Small intestine (tissue), 7 donors: ENCODE results near the gene MRPS5. TPM values are rescaled to one million over a fixed set of nuclear protein-coding genes. Genes with fewer than 3 reads are reported as not detected.
A peak's percentile ranks its signal among the peaks of the same experiment; 100 is the strongest.

Source experiments
- DNase-seq, 2 donors: peaks; one replicate each; pipeline versions ENCODE4 v3.0.0 to v3.0.0-alpha.2; 2013
- FAIRE-seq: peaks from 2 replicates; lab custom pipeline; 2012; peaks lifted over from hg19 to GRCh38; lab: Jason Lieb, UNC
- H3K27ac ChIP-seq, 3 donors: one replicate each; pipeline ENCODE4 v1.5.1; 2013; ENCODE audit warnings: low read length in 2 of 3, mild to moderate bottlenecking in 2 of 3, control low read depth in 1 of 3, inconsistent platforms in 1 of 3, low read depth in 1 of 3, moderate library complexity in 1 of 3
- H3K27me3 ChIP-seq, 3 donors: one replicate each; pipeline ENCODE4 v1.6.1; 2013; ENCODE audit warnings: low read length in 3 of 3, inconsistent platforms in 1 of 3; ENCODE audit not compliant: control insufficient read depth in 3 of 3, insufficient read depth in 3 of 3
- H3K36me3 ChIP-seq, 3 donors: one replicate each; pipeline ENCODE4 v1.6.1; 2013; ENCODE audit warnings: low read length in 3 of 3, inconsistent platforms in 1 of 3, low read depth in 1 of 3, mild to moderate bottlenecking in 1 of 3, moderate library complexity in 1 of 3; ENCODE audit not compliant: control insufficient read depth in 3 of 3, insufficient read depth in 2 of 3
- H3K4me1 ChIP-seq, 3 donors: one replicate each; pipeline ENCODE4 v1.6.1; 2013; ENCODE audit warnings: low read length in 2 of 3, inconsistent platforms in 1 of 3, low read depth in 1 of 3, mild to moderate bottlenecking in 1 of 3, moderate library complexity in 1 of 3; ENCODE audit not compliant: control insufficient read depth in 3 of 3, insufficient read depth in 2 of 3
- H3K4me3 ChIP-seq, 3 donors: one replicate each; pipeline ENCODE4 v1.5.1; 2013; ENCODE audit warnings: low read length in 3 of 3, control low read depth in 1 of 3, inconsistent platforms in 1 of 3, low read depth in 1 of 3, mild to moderate bottlenecking in 1 of 3, moderate library complexity in 1 of 3
- H3K9me3 ChIP-seq, 2 donors: one replicate each; pipeline ENCODE4 v1.6.1; 2013; ENCODE audit warnings: low read depth in 1 of 2, low read length in 1 of 2; ENCODE audit not compliant: control insufficient read depth in 2 of 2, insufficient read depth in 1 of 2
- WGBS, 3 donors: extraction: QIAGEN DNeasy Blood & Tissue Kit; methylation state at CpG; one replicate each; pipeline ENCODE4 v1.1.7; 2013; 5-methylcytosine and 5-hydroxymethylcytosine counted together
- polyA plus RNA-seq, 4 donors: library from polyadenylated mRNA; stranded (reverse) in 3 of 4; unstranded in 1 of 4; fragments of 200-250 nt in 3 of 4; fragments of 120-200 nt in 1 of 4; gene quantifications; one replicate each; pipeline versions ENCODE4 v1.2.1 to v1.2.3, GENCODE V29; 2013
- donor health status: healthy with polysubstance abuse.
- donor health status: control.
- donor health status: control.
- donor health status: Bipolar disorder and iron deficiency.
- donor health status: healthy.

MRPS5 gene
- polyA plus RNA-seq, 4 donors: 42.9 to 104 (median 92.8) TPM

DNA sequence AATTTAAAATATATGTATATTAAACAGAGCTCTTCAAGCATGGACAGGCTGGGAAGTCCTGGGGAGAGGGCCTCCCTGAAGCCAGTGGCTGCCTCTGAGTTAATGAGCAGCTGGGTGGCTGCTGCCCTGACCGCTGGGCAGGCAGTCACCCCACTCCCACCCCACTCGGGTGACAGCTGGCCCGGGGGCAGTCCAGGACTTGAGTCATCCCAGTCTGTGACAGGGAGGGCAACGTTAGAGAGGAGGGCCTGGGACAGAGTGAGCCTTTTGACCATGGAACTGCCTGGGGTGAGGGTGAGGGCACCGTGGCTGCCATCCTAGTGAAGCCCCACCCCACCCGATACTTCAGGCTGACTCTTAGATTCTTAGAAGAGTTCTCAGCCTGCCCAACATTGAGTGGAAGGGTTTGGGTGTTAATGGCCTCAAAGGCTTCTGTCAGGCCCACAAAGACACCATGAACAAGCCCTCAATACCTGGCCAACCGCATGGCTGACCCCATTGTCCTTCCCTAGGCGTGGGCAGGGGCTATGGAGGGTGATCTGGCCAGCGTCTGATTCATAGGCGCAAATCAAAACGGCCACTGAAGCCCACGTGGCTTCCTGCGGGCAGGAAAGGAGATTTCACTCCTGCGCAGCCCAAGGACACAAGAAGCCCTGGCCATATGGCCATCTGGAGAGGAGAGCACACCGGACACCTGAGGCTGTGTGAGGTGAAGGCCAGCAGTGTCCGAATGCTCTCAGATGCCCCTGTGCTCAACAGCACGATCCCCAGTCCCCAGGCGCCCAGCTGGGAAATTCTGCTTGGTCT lies 47.5 kb downstream of the MRPS5 start:
- Histone ChIP-seq H3K36me3 (no peaks in the 10 kb centered on the region), H3K27ac (peak overlapping the region in 1 of 3 donors; percentile 54), H3K27me3 (peaks cover 0 to 35% (median 0%) of the 10 kb centered on the region in 3 donors), H3K4me1 (no peaks in the 10 kb centered on the region), H3K9me3 (no peaks in the 10 kb centered on the region), H3K4me3 (no peak overlapping the region)
- no peak for FAIRE-seq
- 68 to 75% (median 72%) methylated on average over 18 of the region's 18 CpGs for WGBS, 3 donors
- DNase-seq: no peak

DNA sequence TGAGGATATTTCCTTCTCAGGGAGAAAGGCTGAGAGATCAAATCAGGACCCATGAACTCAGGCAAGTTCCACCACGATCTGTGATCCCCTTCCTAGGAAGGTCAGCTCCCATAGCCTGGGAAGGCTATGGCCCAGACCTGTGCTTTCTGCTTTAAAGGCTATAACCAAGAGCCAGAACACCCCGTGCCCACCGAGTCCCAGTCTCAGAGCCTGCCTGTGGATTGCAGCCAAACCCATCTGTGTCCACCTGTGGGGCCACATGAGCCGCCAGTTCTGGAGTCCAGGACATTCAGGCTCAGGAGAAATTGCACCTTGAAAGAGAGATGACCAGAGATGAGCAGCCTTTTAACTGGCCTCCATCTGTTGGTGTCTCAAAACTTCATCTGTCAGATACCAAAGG lies 49.2 kb downstream of the MRPS5 start:
- 63 to 78% (median 74%) methylated on average over 4 of the region's 4 CpGs for WGBS, 3 donors
- DNase-seq: no peak
- H3K27me3 ChIP-seq: peaks cover 0 to 21% (median 0%) of the 10 kb centered on the region in 3 donors

DNA sequence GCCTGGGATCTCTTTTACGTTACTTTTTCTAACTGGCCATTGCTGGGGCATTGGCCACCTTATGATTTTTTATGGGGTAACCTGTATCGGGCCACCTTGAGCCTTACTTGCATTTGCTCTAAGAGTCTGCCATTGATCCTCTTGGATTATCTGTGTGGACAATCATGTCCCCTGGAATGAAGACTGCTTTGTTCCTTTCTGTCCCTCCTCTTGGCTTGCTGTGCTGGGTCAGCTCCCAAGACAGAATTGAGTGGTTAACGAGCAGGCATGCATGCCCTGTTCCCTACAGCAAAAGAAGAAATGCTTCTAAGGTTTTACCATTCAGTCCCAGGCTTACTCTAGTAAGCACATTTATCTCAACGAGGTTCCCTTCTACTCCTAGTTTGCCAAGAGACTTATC lies 49.8 kb downstream of the MRPS5 start:
- H3K27me3 ChIP-seq: peaks cover 0 to 20% (median 0%) of the 10 kb centered on the region in 3 donors
- FAIRE-seq: no peak
- WGBS, 3 donors: 60 to 75% (median 61%) methylated on average over 4 of the region's 4 CpGs

More for the DNA sequence above, 49.2 kb downstream of the MRPS5 start:
- no peaks in the 10 kb centered on the region for H3K36me3 ChIP-seq
- no peaks in the 10 kb centered on the region for H3K9me3 ChIP-seq
- H3K4me3 ChIP-seq: no peak overlapping the region
- no peak for FAIRE-seq
- no peaks in the 10 kb centered on the region for H3K4me1 ChIP-seq
- no peak overlapping the region for H3K27ac ChIP-seq

DNA sequence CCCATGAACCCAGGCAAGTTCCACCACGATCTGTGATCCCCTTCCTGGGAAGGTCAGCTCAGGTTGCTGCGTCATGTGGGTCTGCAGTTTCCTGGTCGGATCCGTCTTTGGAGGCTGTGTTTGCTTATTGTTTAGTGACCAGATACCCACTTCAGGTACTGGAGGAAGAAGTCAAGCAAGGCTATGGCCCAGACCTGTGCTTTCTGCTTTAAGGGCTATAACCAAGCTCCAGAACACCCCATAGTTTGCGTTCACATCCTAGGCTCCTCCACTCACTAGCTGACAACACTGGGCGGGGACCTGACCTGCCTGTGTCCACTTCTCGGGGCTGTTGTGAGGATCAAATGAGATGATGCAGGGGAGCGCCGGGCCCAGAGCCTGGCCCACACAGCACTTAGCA lies 52.1 kb downstream of the MRPS5 start:
- DNase-seq (no peak), FAIRE-seq (no peak)
- Histone ChIP-seq H3K4me1 (no peaks in the 10 kb centered on the region), H3K27me3 (peaks cover 0 to 9% (median 0%) of the 10 kb centered on the region in 3 donors), H3K4me3 (no peak overlapping the region), H3K27ac (no peak overlapping the region), H3K36me3 (no peaks in the 10 kb centered on the region), H3K9me3 (no peaks in the 10 kb centered on the region)
- WGBS, 3 donors: 61 to 68% (median 62%) methylated on average over 9 of the region's 9 CpGs

More for the DNA sequence above, 49.8 kb downstream of the MRPS5 start:
- no peak overlapping the region for H3K4me3 ChIP-seq
- no peak for DNase-seq
- no peak overlapping the region for H3K27ac ChIP-seq
- H3K36me3 ChIP-seq: no peaks in the 10 kb centered on the region
- no peaks in the 10 kb centered on the region for H3K4me1 ChIP-seq
- no peaks in the 10 kb centered on the region for H3K9me3 ChIP-seq

DNA sequence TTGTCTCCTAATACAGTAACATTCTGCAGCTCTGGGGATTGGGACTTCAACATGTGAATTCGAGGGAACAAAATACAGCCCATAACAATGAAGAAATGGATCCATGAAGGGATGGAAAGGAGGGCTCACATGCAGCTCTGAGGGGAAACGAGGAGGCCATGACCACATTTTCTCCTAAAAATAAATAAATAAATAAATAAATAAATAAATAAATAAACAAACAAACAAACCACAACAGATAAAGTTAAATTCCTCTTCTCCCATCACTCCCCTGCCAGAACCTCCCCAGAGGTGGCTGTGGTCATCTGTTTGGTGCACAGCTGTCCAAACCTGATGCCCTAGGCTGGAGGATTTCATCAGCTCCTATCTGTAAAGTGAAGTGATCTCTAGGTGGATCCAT lies 53.4 kb downstream of the MRPS5 start:
- H3K9me3 ChIP-seq: no peaks in the 10 kb centered on the region
- WGBS, 3 donors: 60 to 77% (median 63%) methylated on average over 2 of the region's 2 CpGs
- no peak for FAIRE-seq
- no peaks in the 10 kb centered on the region for H3K36me3 ChIP-seq
- H3K4me1 ChIP-seq: no peaks in the 10 kb centered on the region
- peaks cover 0 to 8% (median 0%) of the 10 kb centered on the region in 3 donors for H3K27me3 ChIP-seq
- H3K4me3 ChIP-seq: no peak overlapping the region
- H3K27ac ChIP-seq: no peak overlapping the region
- no peak for DNase-seq

DNA sequence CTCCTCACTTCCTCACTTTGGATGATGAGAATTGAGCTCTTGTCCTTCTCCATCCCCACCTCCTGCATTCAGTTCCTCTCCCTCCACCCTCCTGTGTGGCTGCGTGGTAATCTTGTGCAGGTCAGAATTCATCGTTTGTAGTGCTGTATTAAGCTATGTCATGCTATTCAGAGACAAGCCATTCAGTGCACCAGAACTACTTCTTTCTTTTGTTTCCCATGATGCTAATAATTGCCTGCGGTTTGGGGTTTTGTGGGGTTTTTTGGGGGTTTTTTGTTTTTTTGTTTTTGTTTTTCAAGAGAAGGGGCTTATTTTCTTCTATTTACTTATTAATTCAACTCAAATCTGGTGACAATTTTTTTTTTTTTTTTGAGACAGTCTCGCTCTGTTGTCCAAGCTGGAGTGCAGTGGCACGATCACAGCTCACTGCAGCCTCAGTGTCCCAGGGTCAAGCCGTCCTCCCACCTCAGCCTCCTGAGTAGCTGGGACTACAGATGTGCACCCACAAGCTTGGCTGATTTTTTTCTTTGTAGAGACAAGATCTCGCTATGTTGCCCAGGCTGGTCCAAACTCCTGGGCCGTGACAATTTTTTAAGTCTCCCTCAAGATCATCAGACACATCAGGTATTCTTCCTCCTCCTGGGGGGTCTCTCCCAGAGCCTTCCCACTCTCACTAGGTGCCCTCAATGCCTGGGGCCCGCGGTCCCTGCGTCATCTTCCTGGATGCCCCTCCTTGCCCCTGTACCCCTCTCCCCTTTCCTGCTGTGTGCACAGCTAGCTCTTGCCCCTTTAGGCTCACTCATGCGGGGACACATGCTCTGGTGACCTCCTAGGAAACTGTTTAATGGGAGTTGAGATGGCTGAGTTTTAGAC lies 58.3 kb downstream of the MRPS5 start:
- Histone ChIP-seq H3K27ac (no peak overlapping the region), H3K9me3 (no peaks in the 10 kb centered on the region), H3K27me3 (peaks cover 0 to 6% (median 0%) of the 10 kb centered on the region in 3 donors), H3K4me3 (no peak overlapping the region), H3K36me3 (no peaks in the 10 kb centered on the region), H3K4me1 (no peaks in the 10 kb centered on the region)
- DNase-seq: no peak
- 70 to 77% (median 75%) methylated on average over 12 of the region's 12 CpGs for WGBS, 3 donors
- no peak for FAIRE-seq

DNA sequence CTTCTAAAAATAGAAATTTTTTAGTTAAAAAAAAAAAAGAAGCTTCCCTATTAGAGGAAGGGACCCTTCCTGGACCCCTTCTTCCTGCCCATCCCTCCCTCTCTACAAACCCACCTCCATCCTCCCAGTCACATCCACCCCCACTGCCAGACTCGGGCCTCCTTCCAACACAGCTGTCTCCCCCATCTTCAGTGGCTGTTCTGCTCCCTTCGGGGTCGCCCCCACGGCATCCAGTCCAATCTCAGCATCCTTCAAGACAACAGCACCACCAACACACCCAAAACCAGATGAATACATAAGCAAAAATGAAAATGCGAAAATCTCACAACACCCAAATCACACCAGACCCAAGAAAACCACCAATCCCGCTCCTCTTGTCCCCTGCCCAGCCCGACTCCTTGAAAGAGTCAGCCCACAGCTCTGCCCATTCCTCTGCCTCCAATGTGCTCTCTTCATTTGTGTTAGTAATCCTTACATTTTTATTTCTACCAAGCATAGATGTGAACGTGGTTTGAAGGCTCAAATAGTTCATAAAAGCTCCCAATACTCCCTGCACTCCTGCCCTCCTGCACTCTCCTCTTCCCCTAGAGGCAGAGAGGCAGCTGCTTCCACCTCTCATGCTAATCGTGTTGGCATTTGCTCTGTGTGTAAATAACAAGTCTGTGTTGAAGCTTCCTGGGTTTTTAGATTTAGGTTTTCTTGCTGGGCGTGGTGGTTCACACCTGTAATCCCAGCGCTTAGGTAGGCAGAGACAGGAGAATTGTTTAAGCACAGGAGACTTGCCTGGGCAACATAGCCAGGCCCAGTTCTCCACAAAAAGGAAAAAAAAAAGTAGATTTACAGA lies 59.1 kb downstream of the MRPS5 start:
- 54 to 60% (median 56%) methylated on average over 11 of the region's 11 CpGs for WGBS, 3 donors
- Histone ChIP-seq H3K27ac (no peak overlapping the region), H3K4me1 (no peaks in the 10 kb centered on the region), H3K36me3 (no peaks in the 10 kb centered on the region), H3K4me3 (no peak overlapping the region), H3K27me3 (peaks cover 0 to 6% (median 0%) of the 10 kb centered on the region in 3 donors), H3K9me3 (no peaks in the 10 kb centered on the region)
- DNase-seq: no peak
- no peak for FAIRE-seq
